Renal cortex interstitium (tissue), 3 donors: ENCODE results near the gene ZC3H12D. TPM values are rescaled to one million over a fixed set of nuclear protein-coding genes. Genes with fewer than 3 reads are reported as not detected.

ENCODE experiments used
- polyA plus RNA-seq, 3 donors: library from polyadenylated mRNA; unstranded; fragments of 120-200 nt; gene quantifications; one replicate each; pipeline ENCODE4 v1.2.1, GENCODE V29; 2013; ENCODE audit not compliant: insufficient read length in 3 of 3

The ZC3H12D gene
- polyA plus RNA-seq, 3 donors, result 0.29 to 0.62 (median 0.51) TPM

Other genes starting within 250 kb of the ZC3H12D start
- 100 to 1,000 TPM in 1 of 3 donors, 10 to 100 TPM in 2; 82.6 to 111 (median 91.1) TPM for gene TAB2, start 167.3 kb downstream of the ZC3H12D start, polyA plus RNA-seq
- gene SUMO4, start 84.8 kb downstream of the ZC3H12D start, polyA plus RNA-seq, result 1 to 10 TPM in 1 of 3 donors, under 1 TPM in 2; 0.62 to 1.7 (median 0.79) TPM
- gene PPIL4, start 61.0 kb upstream of the ZC3H12D start, polyA plus RNA-seq, result 10 to 100 TPM; 53.2 to 66.6 (median 59.4) TPM
- 100 to 1,000 TPM in 1 of 3 donors, 10 to 100 TPM in 2; 85.5 to 104 (median 90.7) TPM for gene GINM1, start 81.4 kb upstream of the ZC3H12D start, polyA plus RNA-seq
- gene KATNA1, start 163.7 kb upstream of the ZC3H12D start, polyA plus RNA-seq, result 10 to 100 TPM; 27.9 to 30.3 (median 29.4) TPM
- gene LATS1, start 233.1 kb upstream of the ZC3H12D start, polyA plus RNA-seq, result 10 to 100 TPM; 28.8 to 38.0 (median 31.7) TPM